Measurements from ENCODE around the gene PIGV.

Gene PIGV

GRCh38 chr1:26783646-26784022, 4.1 kb upstream of the PIGV start:
- H3K4me3 ChIP-seq (ENCODE audit: low read length) = no peak overlapping the region
- no peak for TF ChIP-seq ZNF274 (IDR thresholded peaks at IDR 0.05; ENCODE audit: low read depth, low read length)

- TF ChIP-seq ZNF274 (IDR thresholded peaks at IDR 0.05; ENCODE audit: low read depth, low read length) = no peak
- no peak overlapping the region for H3K4me3 ChIP-seq (ENCODE audit: low read length)
These were observed 3.5 kb upstream of the PIGV start for GRCh38 chr1:26784023-26784871.

- no peak for TF ChIP-seq ZNF274 (IDR thresholded peaks at IDR 0.05; ENCODE audit: low read depth, low read length)
- H3K4me3 ChIP-seq (ENCODE audit: low read length) = no peak overlapping the region
These were observed 2.9 kb upstream of the PIGV start for GRCh38 chr1:26784886-26785285.

- no peak overlapping the region; the same call in 1 of the 2 replicates for H3K4me3 ChIP-seq (ENCODE audit: low read length)
- TF ChIP-seq ZNF274 (IDR thresholded peaks at IDR 0.05; ENCODE audit: low read depth, low read length) = no peak
These were observed 1.9 kb upstream of the PIGV start for GRCh38 chr1:26785611-26786436.

- no peak for TF ChIP-seq ZNF274 (IDR thresholded peaks at IDR 0.05; ENCODE audit: low read depth, low read length)
- peak overlapping the region; percentile 70; the same call in 1 of the 2 replicates for H3K4me3 ChIP-seq (ENCODE audit: low read length)
These were observed 1.0 kb upstream of the PIGV start for GRCh38 chr1:26786437-26787380.

- H3K4me3 ChIP-seq (ENCODE audit: low read length) = peak overlapping the region; percentile 70
- TF ChIP-seq ZNF274 (IDR thresholded peaks at IDR 0.05; ENCODE audit: low read depth, low read length) = no peak
These were observed 407 bp upstream of the PIGV start for GRCh38 chr1:26787381-26787705.

GRCh38 chr1:26788515-26788785, 700 bp downstream of the PIGV start:
- TF ChIP-seq ZNF274 (IDR thresholded peaks at IDR 0.05; ENCODE audit: low read depth, low read length) = no peak
- peak overlapping the region; percentile 70 for H3K4me3 ChIP-seq (ENCODE audit: low read length)

GRCh38 chr1:26788836-26789611, 1.3 kb downstream of the PIGV start:
- no peak for TF ChIP-seq ZNF274 (IDR thresholded peaks at IDR 0.05; ENCODE audit: low read depth, low read length)
- H3K4me3 ChIP-seq (ENCODE audit: low read length) = peak overlapping the region; percentile 70

- TF ChIP-seq ZNF274 (IDR thresholded peaks at IDR 0.05; ENCODE audit: low read depth, low read length) = no peak
- no peak overlapping the region for H3K4me3 ChIP-seq (ENCODE audit: low read length)
These were observed 1.8 kb downstream of the PIGV start for GRCh38 chr1:26789612-26789865.

- no peak overlapping the region for H3K4me3 ChIP-seq (ENCODE audit: low read length)
- no peak for TF ChIP-seq ZNF274 (IDR thresholded peaks at IDR 0.05; ENCODE audit: low read depth, low read length)
These were observed 2.2 kb downstream of the PIGV start for GRCh38 chr1:26789931-26790330.

GRCh38 chr1:26790551-26790953, 2.8 kb downstream of the PIGV start:
- no peak for TF ChIP-seq ZNF274 (IDR thresholded peaks at IDR 0.05; ENCODE audit: low read depth, low read length)
- H3K4me3 ChIP-seq (ENCODE audit: low read length) = no peak overlapping the region

- TF ChIP-seq ZNF274 (IDR thresholded peaks at IDR 0.05; ENCODE audit: low read depth, low read length) = no peak
- H3K4me3 ChIP-seq (ENCODE audit: low read length) = no peak overlapping the region
These were observed 3.4 kb downstream of the PIGV start for GRCh38 chr1:26791148-26791547.

- H3K4me3 ChIP-seq (ENCODE audit: low read length) = no peak overlapping the region
These were observed 3.9 kb downstream of the PIGV start for GRCh38 chr1:26791626-26792025.

GRCh38 chr1:26792924-26793323, 5.2 kb downstream of the PIGV start:
- no peak for TF ChIP-seq ZNF274 (IDR thresholded peaks at IDR 0.05; ENCODE audit: low read depth, low read length)

More at GRCh38 chr1:26791626-26792025, 3.9 kb downstream of the PIGV start:
- TF ChIP-seq ZNF274 (IDR thresholded peaks at IDR 0.05; ENCODE audit: low read depth, low read length) = no peak

More at GRCh38 chr1:26792924-26793323, 5.2 kb downstream of the PIGV start:
- H3K4me3 ChIP-seq (ENCODE audit: low read length) = no peak overlapping the region
